K562 (cell line): ENCODE results near the gene PRELID2. TPM values are rescaled to one million over a fixed set of nuclear protein-coding genes. Genes with fewer than 3 reads are reported as not detected.

Experiments used
- ATAC-seq: fragments of 200-7000 bp; cut with Tn5 transposase; 3 replicates; pipeline ENCODE4 v1.9.1; 2020; ENCODE audit warnings: moderate library complexity
- BruUV-seq: library from RNA; stranded (reverse); fragments of 400-500 nt; replicated peaks from 2 replicates; lab custom pipeline; 2021; lab: Mats Ljungman, UMichigan
- CTCF ChIA-PET: fragments of 300-600 bp; formaldehyde crosslinking; extraction: SDS; loops from one replicate; lab custom pipeline; 2021; ENCODE audit warnings: low intra/inter-chr PET ratio; lab: Yijun Ruan, JAX
- POLR2A ChIA-PET: fragments of 300-600, 350-650 bp; sonication (Branson Sonifier 250); formaldehyde crosslinking; extraction: SDS; loops from one replicate; lab custom pipeline; 2021; ENCODE audit warnings: antibody characterized with exemption, inconsistent platforms; lab: Yijun Ruan, JAX
- DNase-seq, 4 experiments: peaks; one replicate each; pipeline versions ENCODE4 v3.0.0 to v3.0.0-alpha.2; 2011 to 2018; ENCODE audit warnings: low spot score in 3 of 4, mixed read lengths in 3 of 4; ENCODE audit errors: extremely low read depth in 1 of 4
- FAIRE-seq: peaks from 2 replicates; lab custom pipeline; 2011; peaks lifted over from hg19 to GRCh38; lab: Jason Lieb, UNC
- H2AFZ ChIP-seq: 2 replicates; pipeline ENCODE4 v1.6.0; 2011; ENCODE audit warnings: low read depth, low read length, control low read depth, inconsistent platforms
- H3K27ac ChIP-seq: fragments of 200-600 bp; 3 replicates; pipeline ENCODE4 v1.8.0; 2011; ENCODE audit warnings: low read depth, mild to moderate bottlenecking, control low read depth, inconsistent platforms, low read length, moderate library complexity, mixed read lengths; ENCODE audit errors: extremely low read depth
- H3K27me3 ChIP-seq, 2 experiments: fragments of 300-600 bp in 1 of 2; 2 replicates in 1 of 2; 3 replicates in 1 of 2; pipeline versions ENCODE4 v1.6.0 to v1.8.0; 2011; ENCODE audit warnings: inconsistent platforms in 2 of 2, low read length in 2 of 2, mild to moderate bottlenecking in 1 of 2, mixed read lengths in 1 of 2, moderate library complexity in 1 of 2; ENCODE audit not compliant: control insufficient read depth in 2 of 2, insufficient read depth in 2 of 2
- H3K36me3 ChIP-seq: fragments of 300-600 bp; 3 replicates; pipeline ENCODE4 v1.8.0; 2011; ENCODE audit warnings: mild to moderate bottlenecking, low read length, inconsistent platforms; ENCODE audit not compliant: control insufficient read depth, insufficient read depth
- H3K4me1 ChIP-seq, 2 experiments: fragments of 200-600 bp in 1 of 2; replicated peaks in 1 of 2; 2 replicates in 1 of 2; 3 replicates in 1 of 2; pipeline versions ENCODE4 v1.5.1 to v1.8.0; 2011; ENCODE audit warnings: inconsistent platforms in 2 of 2, low read length in 2 of 2, mild to moderate bottlenecking in 1 of 2, mixed read lengths in 1 of 2, moderate library complexity in 1 of 2; ENCODE audit not compliant: control insufficient read depth in 2 of 2, insufficient read depth in 2 of 2
- H3K4me2 ChIP-seq: 2 replicates; pipeline ENCODE4 v1.6.1; 2011; ENCODE audit warnings: low read length, control low read depth, inconsistent platforms, mixed read lengths; ENCODE audit not compliant: insufficient read depth
- H3K4me3 ChIP-seq: fragments of 200-600 bp; sonication (generic), shearing (Covaris generic); 2 replicates; pipeline ENCODE4 v1.5.1; 2016; ENCODE audit warnings: control low read depth, inconsistent platforms
- H3K79me2 ChIP-seq: fragments of 200-600 bp; 3 replicates; pipeline ENCODE4 v1.8.0; 2011; ENCODE audit warnings: low read length, inconsistent platforms; ENCODE audit not compliant: control insufficient read depth, insufficient read depth
- H3K9ac ChIP-seq, 2 experiments: 2 replicates each; pipeline versions ENCODE4 v1.6.0 to v1.6.1; 2011; ENCODE audit warnings: low read depth in 2 of 2, low read length in 2 of 2, control low read depth in 1 of 2, inconsistent platforms in 1 of 2, mild to moderate bottlenecking in 1 of 2, mixed read lengths in 1 of 2; ENCODE audit not compliant: insufficient read depth in 1 of 2
- H3K9me1 ChIP-seq: one replicate; pipeline ENCODE4 v1.6.0; 2011; ENCODE audit warnings: inconsistent platforms, mild to moderate bottlenecking, low read length, moderate library complexity; ENCODE audit not compliant: control insufficient read depth, insufficient read depth
- H3K9me3 ChIP-seq: replicated peaks from 2 replicates; pipeline ENCODE4 v1.5.1; 2011; ENCODE audit warnings: low read depth, low read length, inconsistent platforms; ENCODE audit not compliant: control insufficient read depth, insufficient read depth
- H4K20me1 ChIP-seq: replicated peaks from 2 replicates; pipeline ENCODE4 v1.6.1; 2011; ENCODE audit warnings: low read length, inconsistent platforms, mixed read lengths; ENCODE audit not compliant: control insufficient read depth, insufficient read depth
- EGR1 ChIP-seq: fragments of 450-650 bp; conservative IDR thresholded peaks from 2 replicates; pipeline ENCODE4 v1.6.1; 2017; ENCODE audit warnings: mild to moderate bottlenecking
- FOXP1 ChIP-seq: sonication (generic); formaldehyde crosslinking; IDR thresholded peaks from 2 replicates; pipeline ENCODE4 v1.8.0; 2022; ENCODE audit warnings: mild to moderate bottlenecking, missing genetic modification reagents
- MEF2A ChIP-seq: IDR thresholded peaks from 2 replicates; pipeline ENCODE4 v1.6.1; 2011; ENCODE audit warnings: low read depth, mild to moderate bottlenecking, low read length, moderate library complexity; ENCODE audit not compliant: control insufficient read depth
- PBX2 ChIP-seq, 2 experiments: IDR thresholded peaks in 1 of 2; conservative IDR thresholded peaks in 1 of 2; 2 replicates each; pipeline ENCODE4 v1.6.1; 2016; ENCODE audit warnings: low read depth in 2 of 2, mild to moderate bottlenecking in 1 of 2, missing compliant biosample characterization in 1 of 2, missing genetic modification characterization in 1 of 2, moderate library complexity in 1 of 2
- TEAD1 ChIP-seq, 2 experiments: fragments of 450-650 bp in 1 of 2; sonication (generic) in 1 of 2; formaldehyde crosslinking; IDR thresholded peaks; 2 replicates each; pipeline versions ENCODE4 v1.4.0 to v1.8.0; 2020 to 2022; ENCODE audit warnings: mild to moderate bottlenecking in 2 of 2, missing genetic modification reagents in 1 of 2
- TFAM ChIP-seq: fragments of 250-450 bp; sonication (Bioruptor Pico); conservative IDR thresholded peaks from 2 replicates; pipeline ENCODE4 v1.5.0; 2021; ENCODE audit warnings: mild to moderate bottlenecking, moderate library complexity
- ZHX1 ChIP-seq: fragments of 150-350 bp; conservative IDR thresholded peaks from 2 replicates; pipeline ENCODE4 v1.6.1; 2014; ENCODE audit warnings: low read length
- WGBS: fragments of 100-300 bp; shearing (Covaris generic); methylation state at CpG from one replicate; pipeline ENCODE4 v1.1.6; 2016; ENCODE audit warnings: low coverage, mixed read lengths; ENCODE audit not compliant: insufficient coverage; ENCODE audit errors: missing lambda C conversion rate; 5-methylcytosine and 5-hydroxymethylcytosine counted together
- in situ Hi-C: fragments of 300-500 bp; cut with MboI; formaldehyde crosslinking; loops from 4 replicates; pipeline ENCODE4 v1.15.0; 2018; ENCODE audit warnings: inconsistent platforms, mixed read lengths
- intact Hi-C: fragments of 100-400 bp; cut with micrococcal nuclease; formaldehyde crosslinking; loops from 2 replicates; pipeline ENCODE4 v1.14.2; 2022
- polyA plus RNA-seq, 8 experiments: library from polyadenylated mRNA; depleted of rRNA in 4 of 8; stranded (reverse) in 5 of 8; unstranded in 3 of 8; fragments of >200 nt; fragmentation: Nextera tagmentation in 2 of 8; fragmentation: Illumina TruSeq in 1 of 8; extraction: Ambion mirVana in 2 of 8; extraction: Trizol in 1 of 8; gene quantifications; 2 replicates each; pipeline versions ENCODE4 v1.2.1 to v1.2.3, GENCODE V29; 2011 to 2014; ENCODE audit warnings: inconsistent platforms in 1 of 8, missing spikeins in 1 of 8
- total RNA-seq, 7 experiments: library from RNA; depleted of rRNA in 6 of 7; stranded (reverse); fragments of >200 nt in 6 of 7; fragmentation: Illumina TruSeq in 2 of 7; extraction: Trizol in 2 of 7; gene quantifications; 2 replicates each; pipeline versions ENCODE4 v1.2.1 to v1.2.3, GENCODE V29; 2011 to 2021; ENCODE audit warnings: low replicate concordance in 1 of 7
- TF ChIP-seq, protein P1 (sequence below): IDR thresholded peaks from 2 replicates; pipeline ENCODE4 v1.6.1; 2012; ENCODE audit warnings: low read depth, low read length, improper control_type of control experiment, borderline replicate concordance
- TF ChIP-seq, protein P2 (sequence below): sonication (generic); formaldehyde crosslinking; IDR thresholded peaks from 2 replicates; pipeline ENCODE4 v1.8.1; 2023; ENCODE audit warnings: mild to moderate bottlenecking, missing genetic modification reagents

Gene PRELID2
- total and polyA plus RNA-seq, 9 of the 15 experiments (the other 6 are each of a cell fraction or from before 2014, with no cell fraction given): 6.4 to 68.2 (median 28.8) TPM

GRCh38 chr5:145874765-145875164 is 39.6 kb upstream of the PRELID2 start:
- no TSS peak for BruUV-seq
- no peak overlapping the region for H3K4me3 ChIP-seq
- no peak for ATAC-seq
- no peak for TF ChIP-seq TFAM (CRISPR knock-in tag)
- TF ChIP-seq MEF2A: no peak
- no peak for TF ChIP-seq TEAD1 (CRISPR knock-in tag; IDR thresholded peaks at IDR 0.05)
- TF ChIP-seq ZHX1: no peak
- TF ChIP-seq, protein P1, sequence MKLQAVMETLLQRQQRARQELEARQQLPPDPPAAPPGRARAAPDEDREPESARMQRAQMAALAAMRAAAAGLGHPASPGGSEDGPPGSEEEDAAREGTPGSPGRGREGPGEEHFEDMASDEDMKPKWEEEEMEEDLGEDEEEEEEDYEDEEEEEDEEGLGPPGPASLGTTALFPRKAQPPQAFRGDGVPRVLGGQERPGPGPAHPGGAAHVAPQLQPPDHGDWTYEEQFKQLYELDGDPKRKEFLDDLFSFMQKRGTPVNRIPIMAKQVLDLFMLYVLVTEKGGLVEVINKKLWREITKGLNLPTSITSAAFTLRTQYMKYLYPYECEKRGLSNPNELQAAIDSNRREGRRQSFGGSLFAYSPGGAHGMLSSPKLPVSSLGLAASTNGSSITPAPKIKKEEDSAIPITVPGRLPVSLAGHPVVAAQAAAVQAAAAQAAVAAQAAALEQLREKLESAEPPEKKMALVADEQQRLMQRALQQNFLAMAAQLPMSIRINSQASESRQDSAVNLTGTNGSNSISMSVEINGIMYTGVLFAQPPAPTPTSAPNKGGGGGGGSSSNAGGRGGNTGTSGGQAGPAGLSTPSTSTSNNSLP: no peak
- TF ChIP-seq, protein P2, sequence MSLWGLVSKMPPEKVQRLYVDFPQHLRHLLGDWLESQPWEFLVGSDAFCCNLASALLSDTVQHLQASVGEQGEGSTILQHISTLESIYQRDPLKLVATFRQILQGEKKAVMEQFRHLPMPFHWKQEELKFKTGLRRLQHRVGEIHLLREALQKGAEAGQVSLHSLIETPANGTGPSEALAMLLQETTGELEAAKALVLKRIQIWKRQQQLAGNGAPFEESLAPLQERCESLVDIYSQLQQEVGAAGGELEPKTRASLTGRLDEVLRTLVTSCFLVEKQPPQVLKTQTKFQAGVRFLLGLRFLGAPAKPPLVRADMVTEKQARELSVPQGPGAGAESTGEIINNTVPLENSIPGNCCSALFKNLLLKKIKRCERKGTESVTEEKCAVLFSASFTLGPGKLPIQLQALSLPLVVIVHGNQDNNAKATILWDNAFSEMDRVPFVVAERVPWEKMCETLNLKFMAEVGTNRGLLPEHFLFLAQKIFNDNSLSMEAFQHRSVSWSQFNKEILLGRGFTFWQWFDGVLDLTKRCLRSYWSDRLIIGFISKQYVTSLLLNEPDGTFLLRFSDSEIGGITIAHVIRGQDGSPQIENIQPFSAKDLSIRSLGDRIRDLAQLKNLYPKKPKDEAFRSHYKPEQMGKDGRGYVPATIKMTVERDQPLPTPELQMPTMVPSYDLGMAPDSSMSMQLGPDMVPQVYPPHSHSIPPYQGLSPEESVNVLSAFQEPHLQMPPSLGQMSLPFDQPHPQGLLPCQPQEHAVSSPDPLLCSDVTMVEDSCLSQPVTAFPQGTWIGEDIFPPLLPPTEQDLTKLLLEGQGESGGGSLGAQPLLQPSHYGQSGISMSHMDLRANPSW (CRISPR knock-in tag): no peak
- TF ChIP-seq FOXP1 (CRISPR knock-in tag): no peak
- TF ChIP-seq PBX2 (CRISPR knock-in tag; IDR thresholded peaks at IDR 0.05; ENCODE audit: low read depth): no peak
- TF ChIP-seq PBX2 (tag; conservative IDR thresholded peaks at IDR 0.05; ENCODE audit: low read depth): no peak
- TF ChIP-seq EGR1: no peak

More at GRCh38 chr5:145874765-145875164, 39.6 kb upstream of the PRELID2 start:
- Histone ChIP-seq H3K27ac (no peak overlapping the region), H3K4me1 (no peaks in the 10 kb centered on the region; a peak in 1 of 5 replicates), H3K9me3 (no peaks in the 10 kb centered on the region), H4K20me1 (no peaks in the 10 kb centered on the region), H3K4me2 (no peak overlapping the region), H3K27me3 (no peaks in the 10 kb centered on the region), H3K36me3 (no peaks in the 10 kb centered on the region), H3K9ac (no peak overlapping the region), H2AFZ (0 out of 2 replicates have a peak overlapping the region, but pooled peaks have one; percentile 11), H3K9me1 (no peaks in the 10 kb centered on the region), H3K79me2 (no peaks in the 10 kb centered on the region)
- in situ Hi-C loops (no loop called here), intact Hi-C loops (no loop called here)
- no peak for DNase-seq
- ChIA-PET CTCF (no interaction called here), POLR2A (interaction anchor here (1.9 kb wide), 1 partner anchor 20 kb away, joined by 6 read pairs; no protein-coding TSS in a partner anchor)
- FAIRE-seq: no peak
- WGBS: 42% methylated on average over 2 of the region's 2 CpGs
